GOT3 (cell line): ENCODE data around the gene LGALS13.
"Not testable (repeated sequence)": the region's sequence is repeated elsewhere in the genome, so short reads cannot be mapped to it uniquely, and the experiment has no call there.

Experiments
- DNase-seq: peaks from one replicate; lab custom pipeline; 2025; ENCODE audit warnings: mixed read lengths; lab: John Stamatoyannopoulos, UW

LGALS13 gene

GRCh38 chr19:39617745-39618144, 15.4 kb downstream of the LGALS13 start:
- no peak for DNase-seq

- DNase-seq: no peak
These were observed 21.6 kb downstream of the LGALS13 start for GRCh38 chr19:39623946-39624345.

GRCh38 chr19:39627631-39628030, 25.3 kb downstream of the LGALS13 start:
- not testable (repeated sequence) for DNase-seq

GRCh38 chr19:39631178-39631577, 28.9 kb downstream of the LGALS13 start:
- no peak for DNase-seq

- no peak for DNase-seq
These were observed 29.3 kb downstream of the LGALS13 start for GRCh38 chr19:39631626-39632025.

- DNase-seq: no peak
These were observed 35.6 kb downstream of the LGALS13 start for GRCh38 chr19:39637891-39638290.

GRCh38 chr19:39641773-39642172, 39.4 kb downstream of the LGALS13 start:
- no peak for DNase-seq

- DNase-seq: no peak
These were observed 41.3 kb downstream of the LGALS13 start for GRCh38 chr19:39643591-39643990.

- DNase-seq: no peak
These were observed 43.6 kb downstream of the LGALS13 start for GRCh38 chr19:39645800-39646411.

- no peak for DNase-seq
These were observed 45.6 kb downstream of the LGALS13 start for GRCh38 chr19:39647918-39648317.

GRCh38 chr19:39655613-39656012, 53.3 kb downstream of the LGALS13 start, which contains the start of gene LGALS16:
Gene LGALS16 (plus strand): TSS chr19:39655913. CDS start chr19:39655962, 49 bp downstream.
- DNase-seq: no peak
